SIG-M5 treated with dmso at 0.1 percent for 504 hours (cell line): Measurements from ENCODE around the gene ATP13A3.

Experiments used
- DNase-seq: peaks from one replicate; lab custom pipeline; 2025; ENCODE audit not compliant: unreplicated experiment; lab: John Stamatoyannopoulos, UW

Gene ATP13A3

GRCh38 chr3:194446172-194446571, 40.6 kb downstream of the ATP13A3 start:
- DNase-seq = no peak

- DNase-seq = no peak
Measured at GRCh38 chr3:194443901-194444300, 42.9 kb downstream of the ATP13A3 start.

- no peak for DNase-seq
Measured at GRCh38 chr3:194440756-194441155, 46.0 kb downstream of the ATP13A3 start.

GRCh38 chr3:194439881-194440550, 46.8 kb downstream of the ATP13A3 start:
- no peak for DNase-seq

GRCh38 chr3:194434503-194434902, 52.3 kb downstream of the ATP13A3 start:
- no peak for DNase-seq

- no peak for DNase-seq
Measured at GRCh38 chr3:194431554-194431953, 55.2 kb downstream of the ATP13A3 start.

GRCh38 chr3:194425399-194425798, 61.4 kb downstream of the ATP13A3 start:
- DNase-seq = no peak

- DNase-seq = no peak
Measured at GRCh38 chr3:194424953-194425352, 61.8 kb downstream of the ATP13A3 start.

- no peak for DNase-seq
Measured at GRCh38 chr3:194424373-194424772, 62.4 kb downstream of the ATP13A3 start.

GRCh38 chr3:194423317-194423716, 63.5 kb downstream of the ATP13A3 start:
- no peak for DNase-seq

GRCh38 chr3:194422188-194422587, 64.6 kb downstream of the ATP13A3 start:
- no peak for DNase-seq

- DNase-seq = no peak
Measured at GRCh38 chr3:194418671-194419070, 68.1 kb downstream of the ATP13A3 start.

- no peak for DNase-seq
Measured at GRCh38 chr3:194407423-194407822, 79.4 kb downstream of the ATP13A3 start.

- DNase-seq = no peak
Measured at GRCh38 chr3:194405766-194406165, 81.0 kb downstream of the ATP13A3 start.

- peak; percentile 55 for DNase-seq
Measured at GRCh38 chr3:194404365-194405140, 82.2 kb downstream of the ATP13A3 start.

- no peak for DNase-seq
Measured at GRCh38 chr3:194401868-194402329, 84.9 kb downstream of the ATP13A3 start.

- no peak for DNase-seq
Measured at GRCh38 chr3:194401346-194401745, 85.5 kb downstream of the ATP13A3 start.

GRCh38 chr3:194399874-194400411, 86.9 kb downstream of the ATP13A3 start:
- no peak for DNase-seq

- no peak for DNase-seq
Measured at GRCh38 chr3:194399166-194399565, 87.6 kb downstream of the ATP13A3 start, which contains the start of gene GP5. Gene GP5, minus strand, starts transcription at chr3:194399266. Its CDS starts 984 bp downstream, at chr3:194398282.

- no peak for DNase-seq
Measured at GRCh38 chr3:194397757-194398312, 89.0 kb downstream of the ATP13A3 start.

GRCh38 chr3:194396859-194397756, 89.7 kb downstream of the ATP13A3 start:
- no peak for DNase-seq
